Metanephros (tissue), 2 donors: ENCODE data around the gene HEBP2. TPM values are rescaled to one million over a fixed set of nuclear protein-coding genes. Genes with fewer than 3 reads are reported as not detected.

Experiments used
- small RNA-seq: library from RNA; depleted of rRNA; stranded (forward); fragments of <200 nt; gene quantifications from one replicate; pipeline ENCODE3, GENCODE V24; 2014; ENCODE audit warnings: low replicate concordance
- total RNA-seq: library from RNA; depleted of rRNA; stranded (reverse); fragments of >200 nt; gene quantifications from one replicate; pipeline ENCODE4 v1.2.3, GENCODE V29; 2014

HEBP2 gene
- total RNA-seq = 19.7 TPM

GRCh38 chr6:138403801-138404665 is at the start of gene HEBP2:
Gene HEBP2 (plus strand): TSS chr6:138404223. CDS start chr6:138404496, 273 bp downstream.

GRCh38 chr6:138377844-138378243 is 26.2 kb upstream of the HEBP2 start, which contains the start of gene SMIM28:
Gene SMIM28 (plus strand): TSS chr6:138377905. CDS start chr6:138378073, 168 bp downstream.

Small RNA genes within 50 kb of the gene (small RNA-seq; reads per million reads assigned to genes)
- gene AL031003.1 (not detected), gene AL391669.1 (not detected), gene MIR3145 (not detected)

Other genes with a start within 250 kb of the HEBP2 start
- gene ARFGEF3, start 242.3 kb upstream of the HEBP2 start, total RNA-seq = 8.1 TPM
- gene PBOV1, start 185.7 kb upstream of the HEBP2 start, total RNA-seq = not detected
- gene SMIM28, start 26.3 kb upstream of the HEBP2 start, total RNA-seq = not detected
- gene NHSL1, start 95.3 kb downstream of the HEBP2 start, total RNA-seq = 23.1 TPM